HG03460 (cell line): ENCODE measurements around the gene HOXB1.

ENCODE experiments used
- ATAC-seq: cut with Tn5 transposase; IDR thresholded peaks from one replicate; pipeline ENCODE4 v1.9.1; 2021; ENCODE audit not compliant: unreplicated experiment

The HOXB1 gene

GRCh38 chr17:48567646-48568354 lies 37.0 kb upstream of the HOXB1 start:
- ATAC-seq, result no peak

GRCh38 chr17:48567209-48567608 lies 36.4 kb upstream of the HOXB1 start:
- no peak for ATAC-seq

GRCh38 chr17:48566717-48567116 lies 35.9 kb upstream of the HOXB1 start:
- ATAC-seq, result no peak

- no peak for ATAC-seq
These were observed 35.3 kb upstream of the HOXB1 start for GRCh38 chr17:48565925-48566710.

GRCh38 chr17:48565022-48565554 lies 34.3 kb upstream of the HOXB1 start:
- no peak for ATAC-seq

DNA sequence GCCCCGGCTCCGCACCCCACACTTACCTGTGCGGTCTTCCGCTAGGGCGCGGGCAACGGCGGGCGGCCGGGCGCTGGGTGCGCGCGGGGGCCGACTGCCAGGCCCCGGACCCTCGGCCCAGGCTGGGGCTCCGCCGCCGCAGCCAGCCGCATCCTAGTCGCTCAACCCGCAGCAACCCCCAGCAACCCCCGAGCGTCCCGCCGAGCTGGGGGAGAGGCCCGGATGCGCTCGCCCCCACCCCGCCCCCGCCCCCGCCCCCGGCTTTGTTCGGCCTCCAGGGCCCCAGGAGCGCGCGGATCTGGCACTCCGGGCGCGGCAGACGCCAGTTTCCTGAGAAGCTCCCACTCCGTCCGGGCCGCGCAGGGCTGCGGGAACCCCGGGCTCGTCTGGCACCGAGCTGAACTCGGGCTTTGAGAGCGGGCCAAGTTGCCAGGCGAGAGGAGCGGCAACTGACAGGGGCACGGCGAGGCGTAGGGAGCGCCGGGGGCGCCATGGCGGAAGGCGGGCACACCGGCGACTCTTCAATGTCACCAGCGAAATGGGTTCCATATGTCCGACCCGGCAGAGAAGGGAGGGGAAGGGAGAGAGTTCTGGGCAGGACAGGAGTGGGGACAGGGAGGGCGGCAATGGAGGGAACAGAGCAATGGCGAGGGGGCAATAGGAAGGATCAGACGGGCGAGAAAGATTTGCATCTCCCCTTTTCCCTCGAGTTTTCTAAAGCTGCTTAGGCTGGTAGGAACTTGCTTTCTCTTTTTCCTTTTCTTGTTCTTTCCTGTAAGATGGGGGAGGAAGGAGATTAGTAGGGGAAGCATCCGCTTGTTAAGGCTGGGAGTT lies 33.6 kb upstream of the HOXB1 start:
- ATAC-seq, result no peak

- ATAC-seq, result no peak
These were observed 33.0 kb upstream of the HOXB1 start for GRCh38 chr17:48563867-48564187.

DNA sequence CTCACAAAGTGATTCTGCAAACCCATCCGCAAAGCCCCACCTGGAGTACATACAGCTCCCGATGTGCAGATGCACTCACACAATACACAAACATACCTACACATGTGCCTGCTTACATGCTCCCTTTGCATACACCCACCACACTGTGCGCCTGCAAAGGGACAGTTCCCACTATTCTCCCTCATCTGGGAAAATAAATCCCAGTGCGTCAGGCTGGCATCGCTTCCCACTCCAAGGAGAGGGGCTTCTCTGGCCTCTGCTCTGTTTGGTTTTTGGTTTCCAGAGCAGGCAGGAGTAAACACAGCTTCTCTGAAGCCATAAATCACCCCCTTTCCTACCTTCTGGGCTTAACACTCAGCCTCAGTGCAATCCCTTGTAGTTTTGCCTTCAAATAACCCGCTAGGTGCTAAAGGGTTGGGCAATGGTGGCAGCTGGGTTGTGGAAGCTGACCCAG lies 32.6 kb upstream of the HOXB1 start:
- ATAC-seq, result no peak

DNA sequence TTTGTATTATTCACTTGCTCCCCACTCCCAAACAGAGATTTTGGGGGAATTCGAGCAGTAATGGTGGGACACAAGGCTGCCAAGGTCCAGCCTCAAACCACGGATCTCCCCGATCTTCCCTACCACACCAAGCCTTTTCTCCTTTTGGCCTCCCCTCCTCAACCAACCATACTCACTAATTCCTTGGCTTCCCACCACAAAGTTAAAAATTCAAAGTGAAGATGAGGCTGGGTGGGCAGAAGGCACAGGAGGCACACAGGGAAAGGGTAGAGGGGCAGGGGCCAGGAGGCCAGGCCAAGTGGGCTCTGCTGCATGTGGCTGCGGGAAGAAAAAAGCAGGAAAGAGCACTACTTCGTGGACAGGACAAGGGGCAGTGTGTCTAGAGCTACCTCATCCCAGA lies 32.1 kb upstream of the HOXB1 start:
- ATAC-seq, result no peak

- ATAC-seq, result peak; percentile 60
These were observed 31.3 kb upstream of the HOXB1 start for GRCh38 chr17:48561884-48562810.

DNA sequence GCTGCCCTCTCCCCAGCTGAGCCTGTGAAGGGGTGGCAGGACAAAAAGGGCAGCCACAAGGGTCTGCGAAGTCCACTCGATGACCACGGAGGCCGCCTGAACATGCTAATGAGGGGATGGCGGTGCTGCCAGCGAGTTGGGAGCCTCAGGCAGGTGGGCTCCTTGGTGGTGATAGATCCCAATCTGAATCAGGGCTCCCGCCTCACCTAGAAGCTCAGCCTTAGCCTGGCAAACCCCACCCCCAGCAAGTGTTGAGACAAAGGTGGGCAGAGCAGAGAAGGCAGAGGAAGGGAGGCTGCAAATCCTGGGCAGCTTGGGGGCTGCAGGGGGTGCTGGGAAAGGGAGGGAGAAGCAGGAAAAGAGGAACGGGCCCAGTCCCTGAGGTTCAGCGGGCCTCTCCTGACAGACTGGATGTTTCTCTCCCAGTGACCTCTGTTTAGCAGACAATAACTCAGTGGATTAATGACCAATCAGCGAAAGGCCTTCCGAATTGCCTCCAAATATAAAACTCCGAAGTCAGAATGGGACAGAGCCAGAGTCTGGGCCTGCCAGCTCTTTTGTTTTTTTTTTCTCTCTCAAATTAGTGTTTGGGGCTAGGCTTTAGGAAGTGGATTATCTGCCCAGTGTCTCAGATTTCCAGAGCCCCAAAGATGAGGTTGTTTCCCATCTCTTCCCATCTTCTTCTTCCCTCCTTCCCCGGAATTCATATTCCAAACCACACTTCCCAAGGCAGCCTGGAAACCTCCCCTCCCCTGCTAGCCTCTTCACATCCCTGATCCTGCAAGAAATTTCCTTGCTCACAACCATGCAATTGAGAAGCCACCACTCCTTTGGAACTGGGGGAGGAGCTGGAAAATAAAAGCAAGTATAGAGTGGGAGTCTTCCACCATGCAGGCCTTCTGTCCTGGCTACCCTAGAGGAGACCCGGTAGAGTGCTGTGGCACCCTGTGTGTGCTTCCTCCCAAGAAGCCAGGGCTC lies 29.3 kb upstream of the HOXB1 start:
- no peak for ATAC-seq

- no peak for ATAC-seq
These were observed 28.5 kb upstream of the HOXB1 start for GRCh38 chr17:48559122-48559839.

DNA sequence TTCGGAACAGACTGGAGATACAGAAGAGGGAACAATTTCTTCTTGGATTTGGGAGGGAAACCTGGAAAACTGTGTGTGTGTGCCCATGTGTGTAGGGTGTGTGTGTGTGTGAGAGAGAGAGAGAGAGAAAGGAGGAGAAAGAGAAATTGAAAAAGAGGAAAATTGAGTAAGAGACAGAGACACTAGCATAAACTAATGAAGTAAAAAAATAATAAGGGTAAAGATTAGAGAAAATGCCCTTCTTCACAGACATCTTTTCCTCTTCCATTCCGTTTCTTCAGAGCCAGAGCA lies 28.0 kb upstream of the HOXB1 start:
- no peak for ATAC-seq

GRCh38 chr17:48558057-48558830 lies 27.4 kb upstream of the HOXB1 start:
- no peak for ATAC-seq

GRCh38 chr17:48556576-48557401 lies 26.0 kb upstream of the HOXB1 start:
- no peak for ATAC-seq

GRCh38 chr17:48556229-48556575 lies 25.4 kb upstream of the HOXB1 start:
- ATAC-seq, result no peak
